ENCODE measurements around the gene DTL.

Gene DTL

DNA sequence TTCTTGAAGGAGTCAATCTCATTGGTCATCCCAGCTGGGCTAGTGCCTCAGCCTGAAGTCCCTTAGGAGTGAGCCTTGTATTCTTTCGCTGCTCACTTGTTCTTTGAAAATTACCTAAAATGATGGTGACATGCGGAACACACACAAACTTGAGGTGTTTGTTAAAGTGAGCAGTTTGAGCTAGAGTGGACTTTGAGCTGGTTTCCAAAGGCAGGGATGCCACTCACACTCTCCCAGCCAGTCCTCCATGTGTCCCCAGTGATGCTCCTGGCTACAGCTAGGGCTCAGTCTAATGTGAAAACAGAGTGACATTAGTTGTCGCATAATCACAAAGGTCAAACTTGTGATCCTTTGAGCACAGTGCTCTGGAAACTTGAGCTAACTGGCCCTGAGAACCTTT, 84.3 kb downstream of the DTL start:
- H3K36me3 ChIP-seq (ENCODE audit: control insufficient read depth, low read length) = no peaks in the 10 kb centered on the region

DNA sequence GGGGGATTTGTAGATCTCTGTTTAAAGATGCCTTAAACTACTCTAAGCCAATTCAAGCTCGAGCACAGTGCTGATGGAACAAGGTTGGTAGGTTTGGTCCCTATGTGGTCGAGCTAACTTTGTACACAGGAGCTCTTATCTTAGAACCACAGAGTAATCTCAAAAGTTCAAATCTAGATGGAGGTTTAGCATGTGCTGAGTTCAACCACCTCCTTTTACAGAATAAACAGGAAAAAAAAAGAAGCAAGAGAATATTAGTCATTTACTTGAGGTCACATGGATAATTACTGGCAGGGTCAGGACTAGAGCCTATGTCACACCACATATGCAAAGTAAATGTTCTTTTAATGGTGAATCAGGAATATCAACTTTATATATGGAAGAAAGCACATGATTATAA, 86.2 kb downstream of the DTL start:
- H3K9me2 ChIP-seq (replicated peaks; ENCODE audit: control insufficient read depth, low read length) = no peaks in the 10 kb centered on the region
- H4K20me1 ChIP-seq (ENCODE audit: control insufficient read depth, insufficient read depth, low read depth, low read length) = no peaks in the 10 kb centered on the region
- 0 out of 2 replicates have a peak, but pooled peaks cover 5% of the 10 kb centered on the region for H3K4me1 ChIP-seq (ENCODE audit: control insufficient read depth, low read length)
- H3K27ac ChIP-seq (ENCODE audit: low read depth, low read length) = no peak overlapping the region
- H3K79me2 ChIP-seq (ENCODE audit: control insufficient read depth, low read length) = no peaks in the 10 kb centered on the region
- H3K4me2 ChIP-seq (ENCODE audit: low read length) = no peak overlapping the region
- H3K27me3 ChIP-seq (ENCODE audit: control insufficient read depth, low read length) = no peaks in the 10 kb centered on the region
- TF ChIP-seq EZH2phosphoT487 (IDR thresholded peaks at IDR 0.05; ENCODE audit: borderline replicate concordance, low read length) = no peak
- TF ChIP-seq, protein P1, sequence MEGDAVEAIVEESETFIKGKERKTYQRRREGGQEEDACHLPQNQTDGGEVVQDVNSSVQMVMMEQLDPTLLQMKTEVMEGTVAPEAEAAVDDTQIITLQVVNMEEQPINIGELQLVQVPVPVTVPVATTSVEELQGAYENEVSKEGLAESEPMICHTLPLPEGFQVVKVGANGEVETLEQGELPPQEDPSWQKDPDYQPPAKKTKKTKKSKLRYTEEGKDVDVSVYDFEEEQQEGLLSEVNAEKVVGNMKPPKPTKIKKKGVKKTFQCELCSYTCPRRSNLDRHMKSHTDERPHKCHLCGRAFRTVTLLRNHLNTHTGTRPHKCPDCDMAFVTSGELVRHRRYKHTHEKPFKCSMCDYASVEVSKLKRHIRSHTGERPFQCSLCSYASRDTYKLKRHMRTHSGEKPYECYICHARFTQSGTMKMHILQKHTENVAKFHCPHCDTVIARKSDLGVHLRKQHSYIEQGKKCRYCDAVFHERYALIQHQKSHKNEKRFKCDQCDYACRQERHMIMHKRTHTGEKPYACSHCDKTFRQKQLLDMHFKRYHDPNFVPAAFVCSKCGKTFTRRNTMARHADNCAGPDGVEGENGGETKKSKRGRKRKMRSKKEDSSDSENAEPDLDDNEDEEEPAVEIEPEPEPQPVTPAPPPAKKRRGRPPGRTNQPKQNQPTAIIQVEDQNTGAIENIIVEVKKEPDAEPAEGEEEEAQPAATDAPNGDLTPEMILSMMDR (IDR thresholded peaks at IDR 0.05; ENCODE audit: low read depth, low read length, poor library complexity, severe bottlenecking) = no peak
- H3K9me3 ChIP-seq (ENCODE audit: control insufficient read depth, insufficient read depth, low read length) = no peaks in the 10 kb centered on the region
- H3K4me3 ChIP-seq (ENCODE audit: low read length) = no peak overlapping the region
- no peaks in the 10 kb centered on the region for H3F3A ChIP-seq (ENCODE audit: control insufficient read depth, insufficient read depth)
- no peaks in the 10 kb centered on the region for H3K36me3 ChIP-seq (ENCODE audit: control insufficient read depth, low read length)

More for the DNA sequence above, 84.3 kb downstream of the DTL start:
- no peak overlapping the region for H3K4me3 ChIP-seq (ENCODE audit: low read length)
- H3K9me2 ChIP-seq (replicated peaks; ENCODE audit: control insufficient read depth, low read length) = no peaks in the 10 kb centered on the region
- H3K4me2 ChIP-seq (ENCODE audit: low read length) = no peak overlapping the region
- no peaks in the 10 kb centered on the region for H3F3A ChIP-seq (ENCODE audit: control insufficient read depth, insufficient read depth)
- H3K79me2 ChIP-seq (ENCODE audit: control insufficient read depth, low read length) = no peaks in the 10 kb centered on the region
- TF ChIP-seq, protein P1 (IDR thresholded peaks at IDR 0.05; ENCODE audit: low read depth, low read length, poor library complexity, severe bottlenecking) = no peak
- no peak for TF ChIP-seq EZH2phosphoT487 (IDR thresholded peaks at IDR 0.05; ENCODE audit: borderline replicate concordance, low read length)
- no peaks in the 10 kb centered on the region for H3K27me3 ChIP-seq (ENCODE audit: control insufficient read depth, low read length)
- no peaks in the 10 kb centered on the region for H4K20me1 ChIP-seq (ENCODE audit: control insufficient read depth, insufficient read depth, low read depth, low read length)
- 0 out of 2 replicates have a peak, but pooled peaks cover 5% of the 10 kb centered on the region for H3K4me1 ChIP-seq (ENCODE audit: control insufficient read depth, low read length)
- no peaks in the 10 kb centered on the region for H3K9me3 ChIP-seq (ENCODE audit: control insufficient read depth, insufficient read depth, low read length)
- no peak overlapping the region for H3K27ac ChIP-seq (ENCODE audit: low read depth, low read length)

DNA sequence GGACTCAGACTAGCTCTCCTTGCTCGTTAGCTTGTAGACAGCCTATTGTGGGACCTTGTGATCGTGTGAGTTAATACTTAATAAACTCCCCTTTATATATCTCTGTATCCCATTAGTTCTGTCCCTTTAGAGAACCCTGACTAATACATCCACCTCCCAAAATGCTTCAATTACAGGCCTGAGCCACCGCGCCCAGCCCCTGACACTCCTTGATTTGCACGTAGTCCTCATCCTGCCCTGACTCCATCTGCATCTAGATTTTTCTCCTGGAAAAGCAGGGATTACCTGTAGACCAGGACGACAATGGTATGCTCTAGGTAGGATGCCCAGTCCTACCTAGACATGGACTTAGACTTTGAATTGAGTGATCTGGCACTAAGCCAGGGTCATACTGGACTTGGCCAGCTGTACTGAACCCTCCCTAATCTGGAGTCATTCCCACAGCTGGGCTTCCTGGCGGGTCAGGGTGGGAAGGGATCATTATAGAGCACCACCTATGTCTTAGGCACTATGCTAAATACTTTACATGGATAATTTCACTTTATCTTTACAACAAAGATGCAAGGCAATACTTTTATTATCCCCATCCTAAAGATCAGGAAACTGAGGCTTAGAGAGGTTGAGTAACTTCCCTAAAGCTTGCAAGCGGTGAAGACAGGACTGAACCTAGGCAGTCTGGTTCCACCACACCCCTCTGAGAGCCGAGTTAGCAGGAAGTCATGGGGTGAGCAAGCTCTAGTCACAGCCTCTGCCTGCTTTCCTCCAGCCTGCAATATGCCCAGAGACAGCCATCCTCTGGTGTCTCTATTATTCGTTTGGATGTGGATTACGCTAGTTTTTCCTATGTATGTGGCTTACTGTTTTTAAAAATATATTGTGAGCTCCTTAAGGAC, 89.4 kb downstream of the DTL start:
- Histone ChIP-seq H3K9me3 (ENCODE audit: control insufficient read depth, insufficient read depth, low read length) (no peaks in the 10 kb centered on the region), H3K79me2 (ENCODE audit: control insufficient read depth, low read length) (no peaks in the 10 kb centered on the region), H3K4me3 (ENCODE audit: low read length) (no peak overlapping the region), H3F3A (ENCODE audit: control insufficient read depth, insufficient read depth) (no peaks in the 10 kb centered on the region), H3K4me1 (ENCODE audit: control insufficient read depth, low read length) (no peaks in the 10 kb centered on the region), H3K27me3 (ENCODE audit: control insufficient read depth, low read length) (no peaks in the 10 kb centered on the region), H3K4me2 (ENCODE audit: low read length) (no peak overlapping the region), H3K9me2 (replicated peaks; ENCODE audit: control insufficient read depth, low read length) (no peaks in the 10 kb centered on the region), H4K20me1 (ENCODE audit: control insufficient read depth, insufficient read depth, low read depth, low read length) (no peaks in the 10 kb centered on the region), H3K27ac (ENCODE audit: low read depth, low read length) (no peak overlapping the region), H3K36me3 (ENCODE audit: control insufficient read depth, low read length) (no peaks in the 10 kb centered on the region)
- TF ChIP-seq, protein P1 (IDR thresholded peaks at IDR 0.05; ENCODE audit: low read depth, low read length, poor library complexity, severe bottlenecking) = no peak
- no peak for TF ChIP-seq EZH2phosphoT487 (IDR thresholded peaks at IDR 0.05; ENCODE audit: borderline replicate concordance, low read length)

Data from DOHH2 (cell line).